GM03348 (cell line): ENCODE measurements around the gene MAP3K5.
"Not testable (repeated sequence)": the region's sequence is repeated elsewhere in the genome, so short reads cannot be mapped to it uniquely, and the experiment has no call there.

Experiments used
- DNase-seq: peaks from one replicate; pipeline ENCODE4 v3.0.0; 2012; ENCODE audit warnings: low spot score

MAP3K5 gene

GRCh38 chr6:136608991-136609390, 183.3 kb downstream of the MAP3K5 start:
- DNase-seq, result peak; percentile 57

GRCh38 chr6:136607932-136608772, 184.1 kb downstream of the MAP3K5 start:
- peak; percentile 47 for DNase-seq

GRCh38 chr6:136607204-136607931, 184.9 kb downstream of the MAP3K5 start:
- no peak for DNase-seq

GRCh38 chr6:136604928-136605510, 187.3 kb downstream of the MAP3K5 start:
- DNase-seq, result no peak

GRCh38 chr6:136604328-136604825, 187.9 kb downstream of the MAP3K5 start:
- no peak for DNase-seq

GRCh38 chr6:136600818-136601217, 191.5 kb downstream of the MAP3K5 start:
- DNase-seq, result no peak

GRCh38 chr6:136599329-136600011, 192.8 kb downstream of the MAP3K5 start:
- DNase-seq, result no peak

GRCh38 chr6:136598048-136598447, 194.2 kb downstream of the MAP3K5 start:
- no peak for DNase-seq

GRCh38 chr6:136594671-136595070, 197.6 kb downstream of the MAP3K5 start:
- no peak for DNase-seq

GRCh38 chr6:136593748-136594490, 198.4 kb downstream of the MAP3K5 start:
- peak; percentile 87 for DNase-seq

- DNase-seq, result peak; percentile 46
Measured at GRCh38 chr6:136592930-136593673, 199.2 kb downstream of the MAP3K5 start.

GRCh38 chr6:136591617-136592016, 200.7 kb downstream of the MAP3K5 start:
- no peak for DNase-seq

GRCh38 chr6:136590846-136591245, 201.4 kb downstream of the MAP3K5 start:
- not testable (repeated sequence) for DNase-seq

GRCh38 chr6:136587527-136587926, 204.8 kb downstream of the MAP3K5 start:
- DNase-seq, result no peak

- peak; percentile 44 for DNase-seq
Measured at GRCh38 chr6:136586295-136586694, 206.0 kb downstream of the MAP3K5 start.

GRCh38 chr6:136585523-136585922, 206.8 kb downstream of the MAP3K5 start:
- DNase-seq, result not testable (repeated sequence)

GRCh38 chr6:136584290-136584689, 208.0 kb downstream of the MAP3K5 start:
- not testable (repeated sequence) for DNase-seq

GRCh38 chr6:136582711-136583471, 209.4 kb downstream of the MAP3K5 start:
- peak; percentile 73 for DNase-seq

GRCh38 chr6:136579800-136580199, 212.5 kb downstream of the MAP3K5 start:
- peak; percentile 9 for DNase-seq

GRCh38 chr6:136576821-136577220, 215.5 kb downstream of the MAP3K5 start:
- DNase-seq, result no peak
